Mesothelial cell of epicardium (in vitro differentiated cells): ENCODE results near the gene PARD3B. TPM values are rescaled to one million over a fixed set of nuclear protein-coding genes. Genes with fewer than 3 reads are reported as not detected.

Source experiments
- DNase-seq, 2 experiments: peaks; one replicate each; pipeline ENCODE4 v3.0.0; 2021; ENCODE audit warnings: low spot score in 2 of 2; ENCODE audit not compliant: unreplicated experiment in 2 of 2
- H3K27ac Mint-ChIP-seq: 2 replicates; pipeline ENCODE4 v1.8.0; 2021; ENCODE audit warnings: mixed read lengths
- H3K27me3 Mint-ChIP-seq: 2 replicates; pipeline ENCODE4 v1.8.0; 2021; ENCODE audit warnings: low read depth, mixed read lengths
- H3K36me3 Mint-ChIP-seq: 2 replicates; pipeline ENCODE4 v1.8.0; 2021; ENCODE audit warnings: mixed read lengths
- H3K4me1 Mint-ChIP-seq: 2 replicates; pipeline ENCODE4 v1.8.0; 2021; ENCODE audit warnings: mixed read lengths
- H3K4me3 Mint-ChIP-seq: 2 replicates; pipeline ENCODE4 v1.8.0; 2021; ENCODE audit warnings: mild to moderate bottlenecking, moderate library complexity, mixed read lengths
- H3K9me3 Mint-ChIP-seq: 2 replicates; pipeline ENCODE4 v1.8.0; 2021; ENCODE audit warnings: mixed read lengths
- CTCF ChIP-seq: fragments of 200-600 bp; sonication (generic); IDR thresholded peaks from one replicate; pipeline ENCODE4 v1.5.0; 2021; ENCODE audit warnings: antibody characterized with exemption; ENCODE audit not compliant: unreplicated experiment
- total RNA-seq: library from RNA; stranded (reverse); gene quantifications from 3 replicates; pipeline ENCODE4 v1.2.1, GENCODE V29; 2021

Gene PARD3B
- total RNA-seq, 1 donor from 2014 or later: 23.4 TPM

- TF ChIP-seq CTCF: no peak
- Mint-ChIP-seq H3K4me3 (no peak overlapping the region), H3K36me3 (peaks cover 5% of the 10 kb centered on the region), H3K27ac (no peak overlapping the region), H3K9me3 (peaks cover 16% of the 10 kb centered on the region), H3K27me3 (no peaks in the 10 kb centered on the region), H3K4me1 (peaks cover 9% of the 10 kb centered on the region)
- DNase-seq: no peak
Measured at GRCh38 chr2:204632410-204632809, 87.1 kb downstream of the PARD3B start.

GRCh38 chr2:204634564-204634963 is 89.3 kb downstream of the PARD3B start:
- H3K27ac Mint-ChIP-seq: no peak overlapping the region
- H3K36me3 Mint-ChIP-seq: peaks cover 5% of the 10 kb centered on the region
- no peak overlapping the region for H3K4me3 Mint-ChIP-seq
- H3K9me3 Mint-ChIP-seq: peaks cover 16% of the 10 kb centered on the region
- DNase-seq: no peak
- no peak for TF ChIP-seq CTCF
- no peaks in the 10 kb centered on the region for H3K27me3 Mint-ChIP-seq
- H3K4me1 Mint-ChIP-seq: peaks cover 2% of the 10 kb centered on the region

DNA sequence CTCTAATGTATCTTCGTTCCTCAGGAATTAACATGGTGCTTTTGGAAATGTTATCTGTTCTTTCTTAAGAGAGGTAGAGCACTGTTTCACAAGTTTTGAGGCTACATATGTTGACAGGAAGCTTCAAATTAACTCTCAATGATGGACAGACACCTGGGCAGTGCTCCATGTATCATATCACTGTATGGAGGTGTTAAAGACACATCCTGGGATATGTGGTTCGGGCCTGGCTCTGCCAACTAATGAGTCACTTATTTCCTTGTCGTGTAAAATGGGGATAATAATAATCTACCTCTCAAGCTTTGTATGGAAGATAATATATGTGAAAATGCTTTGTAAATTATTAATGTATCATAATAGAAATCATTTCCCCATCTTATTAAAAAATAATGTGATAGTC is 90.2 kb downstream of the PARD3B start:
- H3K27me3 Mint-ChIP-seq: no peaks in the 10 kb centered on the region
- no peak for TF ChIP-seq CTCF
- H3K9me3 Mint-ChIP-seq: peaks cover 13% of the 10 kb centered on the region
- H3K36me3 Mint-ChIP-seq: peaks cover 5% of the 10 kb centered on the region
- H3K4me1 Mint-ChIP-seq: peaks cover 2% of the 10 kb centered on the region
- no peak overlapping the region for H3K27ac Mint-ChIP-seq
- H3K4me3 Mint-ChIP-seq: no peak overlapping the region
- DNase-seq: no peak

- peaks cover 4% of the 10 kb centered on the region for H3K36me3 Mint-ChIP-seq
- H3K27me3 Mint-ChIP-seq: no peaks in the 10 kb centered on the region
- DNase-seq: no peak
- H3K9me3 Mint-ChIP-seq: peaks cover 8% of the 10 kb centered on the region
- H3K4me1 Mint-ChIP-seq: peaks cover 2% of the 10 kb centered on the region
- H3K4me3 Mint-ChIP-seq: no peak overlapping the region
- no peak overlapping the region for H3K27ac Mint-ChIP-seq
- no peak for TF ChIP-seq CTCF
Measured at GRCh38 chr2:204638471-204639194, 93.4 kb downstream of the PARD3B start.

DNA sequence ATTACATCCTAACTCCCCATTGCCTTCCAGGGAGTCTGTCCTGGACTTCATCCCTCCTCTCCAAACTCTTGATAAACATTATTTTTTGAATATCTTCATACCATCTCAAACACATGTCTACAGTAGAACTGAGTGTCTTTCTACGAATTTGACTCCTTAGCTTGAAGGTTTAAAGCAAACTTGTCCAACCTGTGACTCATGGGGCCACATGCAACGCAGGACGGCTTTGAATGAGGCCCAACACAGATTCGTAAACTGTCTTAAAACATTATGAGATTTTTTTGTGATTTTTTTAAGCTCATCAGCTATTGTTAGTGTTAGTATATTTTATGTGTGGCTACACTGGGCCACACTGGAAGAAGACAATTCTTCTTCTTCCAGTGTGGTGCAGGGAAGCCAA is 98.1 kb downstream of the PARD3B start:
- TF ChIP-seq CTCF: no peak
- Mint-ChIP-seq H3K27me3 (no peaks in the 10 kb centered on the region), H3K27ac (no peak overlapping the region), H3K9me3 (peaks cover 4% of the 10 kb centered on the region), H3K4me1 (peaks cover 11% of the 10 kb centered on the region), H3K4me3 (no peak overlapping the region), H3K36me3 (peaks cover 3% of the 10 kb centered on the region)
- no peak for DNase-seq
